Keratinocyte (primary cell): ENCODE data around the gene ASS1. TPM values are rescaled to one million over a fixed set of nuclear protein-coding genes. Genes with fewer than 3 reads are reported as not detected.
A peak's percentile ranks its signal among the peaks of the same experiment; 100 is the strongest.

Experiments used
- DNase-seq: peaks from one replicate; pipeline ENCODE4 v3.0.0-alpha.2; 2011; ENCODE audit warnings: low read depth, missing footprints, low spot score
- FAIRE-seq: peaks from 2 replicates; lab custom pipeline; 2011; peaks lifted over from hg19 to GRCh38; lab: Jason Lieb, UNC
- H2AFZ ChIP-seq: 2 replicates; pipeline ENCODE4 v1.6.0; 2012; ENCODE audit warnings: low read length, control low read depth, inconsistent platforms; ENCODE audit not compliant: control insufficient read depth
- H3K27ac ChIP-seq: 2 replicates; pipeline ENCODE4 v1.5.1; 2011; ENCODE audit warnings: low read length; ENCODE audit not compliant: control insufficient read depth, insufficient read depth
- H3K27me3 ChIP-seq: 3 replicates; pipeline ENCODE4 v1.6.0; 2011; ENCODE audit warnings: low read length; ENCODE audit not compliant: control insufficient read depth, insufficient read depth; ENCODE audit errors: extremely low read depth
- H3K36me3 ChIP-seq, 2 experiments: 2 replicates in 1 of 2; 3 replicates in 1 of 2; pipeline ENCODE4 v1.5.1; 2011; ENCODE audit warnings: low read length in 2 of 2, mild to moderate bottlenecking in 1 of 2; ENCODE audit not compliant: control insufficient read depth in 2 of 2, insufficient read depth in 2 of 2; ENCODE audit errors: extremely low read depth in 1 of 2
- H3K4me1 ChIP-seq: 3 replicates; pipeline ENCODE4 v1.5.1; 2011; ENCODE audit warnings: low read length; ENCODE audit not compliant: control insufficient read depth, insufficient read depth; ENCODE audit errors: extremely low read depth
- H3K4me2 ChIP-seq: 3 replicates; pipeline ENCODE4 v1.6.0; 2011; ENCODE audit warnings: low read depth, low read length; ENCODE audit not compliant: control insufficient read depth, insufficient read depth; ENCODE audit errors: extremely low read depth
- H3K4me3 ChIP-seq, 3 experiments: fragments of 200-600 bp in 1 of 3; sonication (generic) in 1 of 3; 2 replicates in 2 of 3; 3 replicates in 1 of 3; pipeline ENCODE4 v1.5.1; 2011 to 2016; ENCODE audit warnings: low read length in 3 of 3, mild to moderate bottlenecking in 3 of 3, control low read depth in 2 of 3, inconsistent platforms in 1 of 3, low read depth in 1 of 3, mixed read lengths in 1 of 3, mixed run types in 1 of 3, moderate library complexity in 1 of 3; ENCODE audit not compliant: control insufficient read depth in 2 of 3, insufficient read depth in 2 of 3; ENCODE audit errors: extremely low read depth in 1 of 3
- H3K79me2 ChIP-seq: 2 replicates; pipeline ENCODE4 v1.6.0; 2012; ENCODE audit warnings: low read length; ENCODE audit not compliant: control insufficient read depth, insufficient read depth
- H3K9ac ChIP-seq: 3 replicates; pipeline ENCODE4 v1.6.0; 2011; ENCODE audit warnings: low read length; ENCODE audit not compliant: control insufficient read depth, insufficient read depth; ENCODE audit errors: extremely low read depth
- H3K9me1 ChIP-seq: 3 replicates; pipeline ENCODE4 v1.6.0; 2011; ENCODE audit warnings: low read length; ENCODE audit not compliant: control insufficient read depth, insufficient read depth; ENCODE audit errors: extremely low read depth
- H3K9me3 ChIP-seq: 2 replicates; pipeline ENCODE4 v1.5.1; 2012; ENCODE audit warnings: low read depth, low read length; ENCODE audit not compliant: control insufficient read depth
- H4K20me1 ChIP-seq: 3 replicates; pipeline ENCODE4 v1.6.0; 2011; ENCODE audit warnings: low read length; ENCODE audit not compliant: control insufficient read depth, insufficient read depth; ENCODE audit errors: extremely low read depth
- EZH2 ChIP-seq: IDR thresholded peaks from one replicate; pipeline ENCODE4 v1.6.1; 2012; ENCODE audit warnings: inconsistent platforms, mild to moderate bottlenecking, low read length, moderate library complexity
- dilution Hi-C: fragments of 300-500 bp; cut with MboI; formaldehyde crosslinking; loops from one replicate; pipeline ENCODE4 v1.7.0; 2020; ENCODE audit warnings: low sequenced_read_pairs; ENCODE audit not compliant: extremely low pct_ligation_motif_present
- polyA plus RNA-seq, 5 experiments: library from polyadenylated mRNA; depleted of rRNA in 3 of 5; stranded (reverse) in 3 of 5; stranded (forward) in 1 of 5; unstranded in 1 of 5; fragments of >200 nt; gene quantifications; 1 replicate in 1 of 5; 2 replicates in 3 of 5; 3 replicates in 1 of 5; pipeline versions ENCODE4 v1.2.1 to v1.2.3, GENCODE V29; 2011 to 2012; ENCODE audit warnings: missing spikeins in 2 of 5, low read depth in 1 of 5, low replicate concordance in 1 of 5
- TF ChIP-seq, protein P1 (sequence below), 3 experiments: IDR thresholded peaks in 1 of 3; conservative IDR thresholded peaks in 1 of 3; optimal IDR thresholded peaks in 1 of 3; 2 replicates in 2 of 3; 3 replicates in 1 of 3; pipeline versions ENCODE3 to v1.5.1; 2011; ENCODE audit warnings: low read length in 3 of 3, mild to moderate bottlenecking in 3 of 3, moderate library complexity in 2 of 3, control low read depth in 1 of 3, inconsistent platforms in 1 of 3; ENCODE audit not compliant: insufficient read depth in 2 of 3; ENCODE audit errors: extremely low read depth in 1 of 3

Gene ASS1
- polyA plus RNA-seq, 1 donor (not counting 4 experiments of a cell fraction or from before 2014, with no cell fraction given), result 52.4 TPM

DNA sequence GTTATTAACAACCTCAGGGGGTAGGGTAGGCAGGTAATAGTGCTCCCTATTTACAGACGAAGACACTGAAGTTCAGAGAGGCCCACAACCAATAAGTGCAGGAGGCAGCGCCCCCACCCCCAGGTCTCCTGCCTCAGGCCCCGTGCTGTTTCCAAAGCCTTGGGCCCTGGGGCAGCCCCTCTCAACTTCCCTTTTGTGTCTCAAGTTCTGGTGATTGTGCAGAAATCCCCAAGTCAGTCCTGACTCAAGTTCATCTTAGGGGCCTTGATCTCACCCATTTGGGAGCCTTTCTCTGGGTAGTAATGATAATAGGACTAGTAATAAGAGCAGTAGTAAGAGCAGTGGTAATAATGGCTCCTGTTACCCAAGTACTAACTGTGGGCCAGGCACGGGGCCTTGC, 35.5 kb upstream of the ASS1 start:
- Histone ChIP-seq H3K9me1 (no peaks in the 10 kb centered on the region), H4K20me1 (no peaks in the 10 kb centered on the region), H2AFZ (no peak overlapping the region), H3K4me3 (no peak overlapping the region), H3K27ac (no peak overlapping the region), H3K36me3 (no peaks in the 10 kb centered on the region), H3K79me2 (no peaks in the 10 kb centered on the region), H3K4me1 (peaks cover 8% of the 10 kb centered on the region), H3K27me3 (no peaks in the 10 kb centered on the region), H3K9ac (no peak overlapping the region), H3K9me3 (no peaks in the 10 kb centered on the region), H3K4me2 (no peak overlapping the region)
- dilution Hi-C loops, result no loop called here
- TF ChIP-seq, protein P1, sequence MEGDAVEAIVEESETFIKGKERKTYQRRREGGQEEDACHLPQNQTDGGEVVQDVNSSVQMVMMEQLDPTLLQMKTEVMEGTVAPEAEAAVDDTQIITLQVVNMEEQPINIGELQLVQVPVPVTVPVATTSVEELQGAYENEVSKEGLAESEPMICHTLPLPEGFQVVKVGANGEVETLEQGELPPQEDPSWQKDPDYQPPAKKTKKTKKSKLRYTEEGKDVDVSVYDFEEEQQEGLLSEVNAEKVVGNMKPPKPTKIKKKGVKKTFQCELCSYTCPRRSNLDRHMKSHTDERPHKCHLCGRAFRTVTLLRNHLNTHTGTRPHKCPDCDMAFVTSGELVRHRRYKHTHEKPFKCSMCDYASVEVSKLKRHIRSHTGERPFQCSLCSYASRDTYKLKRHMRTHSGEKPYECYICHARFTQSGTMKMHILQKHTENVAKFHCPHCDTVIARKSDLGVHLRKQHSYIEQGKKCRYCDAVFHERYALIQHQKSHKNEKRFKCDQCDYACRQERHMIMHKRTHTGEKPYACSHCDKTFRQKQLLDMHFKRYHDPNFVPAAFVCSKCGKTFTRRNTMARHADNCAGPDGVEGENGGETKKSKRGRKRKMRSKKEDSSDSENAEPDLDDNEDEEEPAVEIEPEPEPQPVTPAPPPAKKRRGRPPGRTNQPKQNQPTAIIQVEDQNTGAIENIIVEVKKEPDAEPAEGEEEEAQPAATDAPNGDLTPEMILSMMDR (optimal IDR thresholded peaks at IDR 0.05 in 1 of 3, IDR thresholded peaks at IDR 0.05 in 1 of 3, conservative IDR thresholded peaks at IDR 0.05 in 1 of 3; ENCODE audit: extremely low read depth in 1 of 3, insufficient read depth in 2 of 3, low read length in 3 of 3), result no peak
- TF ChIP-seq EZH2, result no peak
- FAIRE-seq (no peak), DNase-seq (no peak)

DNA sequence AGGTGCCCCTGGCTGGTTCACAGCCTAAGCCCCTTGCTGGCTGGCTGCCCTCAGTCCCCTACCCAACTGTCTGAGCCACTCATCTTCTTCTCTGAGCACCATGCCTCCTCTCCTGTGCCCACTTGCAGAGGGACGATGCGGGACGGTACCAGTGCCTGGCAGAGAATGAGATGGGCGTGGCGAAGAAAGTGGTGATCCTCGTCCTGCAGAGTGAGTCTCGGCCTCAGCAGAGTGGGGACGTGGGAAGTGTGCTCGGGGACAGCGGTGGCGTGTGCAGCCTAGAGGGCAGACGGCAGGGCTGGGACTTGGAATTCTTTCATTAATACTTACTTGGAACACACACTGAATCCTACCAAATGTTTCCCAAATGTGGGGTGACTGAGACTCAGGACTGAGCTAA, 34.3 kb upstream of the ASS1 start:
- DNase-seq, result no peak
- H3K27ac ChIP-seq, result no peak overlapping the region
- TF ChIP-seq, protein P1 (optimal IDR thresholded peaks at IDR 0.05 in 1 of 3, IDR thresholded peaks at IDR 0.05 in 1 of 3, conservative IDR thresholded peaks at IDR 0.05 in 1 of 3; ENCODE audit: extremely low read depth in 1 of 3, insufficient read depth in 2 of 3, low read length in 3 of 3), result no peak
- no peak for TF ChIP-seq EZH2
- H3K9ac ChIP-seq, result no peak overlapping the region
- H3K4me1 ChIP-seq, result peaks cover 8% of the 10 kb centered on the region
- FAIRE-seq, result no peak
- H3K79me2 ChIP-seq, result no peaks in the 10 kb centered on the region
- no peaks in the 10 kb centered on the region for H3K9me3 ChIP-seq
- H3K4me2 ChIP-seq, result peak overlapping the region; percentile 3
- no peaks in the 10 kb centered on the region for H3K27me3 ChIP-seq
- no peaks in the 10 kb centered on the region for H3K36me3 ChIP-seq
- no peak overlapping the region for H3K4me3 ChIP-seq
- no peaks in the 10 kb centered on the region for H3K9me1 ChIP-seq
- H4K20me1 ChIP-seq, result no peaks in the 10 kb centered on the region
- dilution Hi-C loops, result no loop called here
- H2AFZ ChIP-seq, result no peak overlapping the region
